Effector CD8-positive, alpha-beta T cell (primary cell): ENCODE results near the gene UPF3A.
"Not testable (repeated sequence)": the region's sequence is repeated elsewhere in the genome, so short reads cannot be mapped to it uniquely, and the experiment has no call there.

Source experiments
- DNase-seq: peaks from one replicate; lab custom pipeline; 2025; lab: John Stamatoyannopoulos, UW

The UPF3A gene

GRCh38 chr13:114303700-114304327 lies 22.4 kb downstream of the UPF3A start:
- no peak for DNase-seq

- no peak for DNase-seq
These were observed 23.1 kb downstream of the UPF3A start for GRCh38 chr13:114304346-114305034.

- no peak for DNase-seq
These were observed 27.7 kb downstream of the UPF3A start for GRCh38 chr13:114309086-114309485.

- no peak for DNase-seq
These were observed 28.5 kb downstream of the UPF3A start for GRCh38 chr13:114309806-114310410.

- DNase-seq = no peak
These were observed 29.6 kb downstream of the UPF3A start for GRCh38 chr13:114310956-114311355.

GRCh38 chr13:114311387-114311786 lies 30.0 kb downstream of the UPF3A start:
- DNase-seq = no peak

GRCh38 chr13:114311908-114312307 lies 30.5 kb downstream of the UPF3A start:
- no peak for DNase-seq

- DNase-seq = no peak
These were observed 31.9 kb downstream of the UPF3A start for GRCh38 chr13:114313061-114313860.

GRCh38 chr13:114314074-114314912 lies 32.9 kb downstream of the UPF3A start, which contains the start of gene CHAMP1:
TSS of gene CHAMP1 (plus strand) at chr13:114314503. CDS start at chr13:114323843, 9,340 bp downstream.
- DNase-seq = peak; percentile 81

GRCh38 chr13:114315074-114315785 lies 33.8 kb downstream of the UPF3A start:
- DNase-seq = no peak

GRCh38 chr13:114318624-114319023 lies 37.2 kb downstream of the UPF3A start:
- DNase-seq = no peak

GRCh38 chr13:114319441-114319913 lies 38.1 kb downstream of the UPF3A start:
- DNase-seq = no peak

GRCh38 chr13:114320065-114320464 lies 38.7 kb downstream of the UPF3A start:
- no peak for DNase-seq

GRCh38 chr13:114321256-114321655 lies 39.9 kb downstream of the UPF3A start:
- no peak for DNase-seq

GRCh38 chr13:114323349-114323748 lies 41.9 kb downstream of the UPF3A start:
- no peak for DNase-seq

GRCh38 chr13:114324334-114324733 lies 42.9 kb downstream of the UPF3A start:
- no peak for DNase-seq

- DNase-seq = no peak
These were observed 44.3 kb downstream of the UPF3A start for GRCh38 chr13:114325729-114326128.

- no peak for DNase-seq
These were observed 46.6 kb downstream of the UPF3A start for GRCh38 chr13:114328034-114328433.

GRCh38 chr13:114328595-114328994 lies 47.2 kb downstream of the UPF3A start:
- no peak for DNase-seq

- no peak for DNase-seq
These were observed 48.7 kb downstream of the UPF3A start for GRCh38 chr13:114330086-114330485.

- not testable (repeated sequence) for DNase-seq
These were observed 52.5 kb downstream of the UPF3A start for GRCh38 chr13:114333881-114334280.
